HepG2 (cell line): ENCODE results near the gene FOSL2. TPM values are rescaled to one million over a fixed set of nuclear protein-coding genes. Genes with fewer than 3 reads are reported as not detected.

Experiments
- ELK4 ChIP-seq: sonication (generic); formaldehyde crosslinking; IDR thresholded peaks from 2 replicates; pipeline ENCODE4 v1.9.0; 2021; ENCODE audit warnings: missing genetic modification reagents, borderline replicate concordance
- FOXP1 ChIP-seq, 2 experiments: fragments of 450-650 bp in 1 of 2; IDR thresholded peaks; 2 replicates each; pipeline ENCODE4 v1.6.1; 2017 to 2018; ENCODE audit warnings: antibody characterized with exemption in 1 of 2
- GATAD1 ChIP-seq: IDR thresholded peaks from 2 replicates; pipeline ENCODE4 v1.6.1; 2016; ENCODE audit warnings: missing genetic modification reagents, missing compliant biosample characterization
- HDAC6 ChIP-seq: fragments of 200-600 bp; sonication (generic); IDR thresholded peaks from 2 replicates; pipeline ENCODE4 v1.7.0; 2017; ENCODE audit warnings: mild to moderate bottlenecking, antibody characterized with exemption, low read length, low read depth
- HIC2 ChIP-seq: sonication (generic); formaldehyde crosslinking; IDR thresholded peaks from 2 replicates; pipeline ENCODE4 v1.9.0; 2022; ENCODE audit warnings: low read depth, missing genetic modification reagents
- HMGXB4 ChIP-seq, 2 experiments: sonication (generic) in 1 of 2; formaldehyde crosslinking in 1 of 2; IDR thresholded peaks; 2 replicates each; pipeline versions ENCODE4 v1.4.0 to v1.6.1; 2018 to 2020; ENCODE audit warnings: missing genetic modification reagents in 2 of 2, borderline replicate concordance in 1 of 2, low read depth in 1 of 2, mild to moderate bottlenecking in 1 of 2, missing biosample characterization in 1 of 2
- HOXA5 ChIP-seq: sonication (generic); formaldehyde crosslinking; IDR thresholded peaks from 2 replicates; pipeline ENCODE4 v1.4.0; 2020; ENCODE audit warnings: missing genetic modification reagents
- HOXD1 ChIP-seq: sonication (generic); formaldehyde crosslinking; IDR thresholded peaks from 2 replicates; pipeline ENCODE4 v1.5.0; 2020; ENCODE audit warnings: missing genetic modification reagents
- NFKBIZ ChIP-seq: IDR thresholded peaks from 2 replicates; pipeline ENCODE4 v1.6.1; 2018; ENCODE audit warnings: missing genetic modification reagents, missing compliant biosample characterization
- SNRNP70 ChIP-seq: fragments of 200-400 bp; formaldehyde crosslinking; IDR thresholded peaks from 2 replicates; pipeline ENCODE4 v1.6.1; 2017; ENCODE audit warnings: mild to moderate bottlenecking, low read depth, low read length, moderate library complexity
- SOX13 ChIP-seq, 3 experiments: fragments of 450-650 bp in 1 of 3; sonication (generic) in 1 of 3; formaldehyde crosslinking in 1 of 3; IDR thresholded peaks in 2 of 3; conservative IDR thresholded peaks in 1 of 3; 2 replicates each; pipeline versions ENCODE4 v1.5.0 to v1.6.1; 2016 to 2020; ENCODE audit warnings: antibody characterized with exemption in 1 of 3, mild to moderate bottlenecking in 1 of 3, missing compliant biosample characterization in 1 of 3, missing genetic modification reagents in 1 of 3, moderate library complexity in 1 of 3
- SP1 ChIP-seq, 2 experiments: fragments of 450-650 bp in 1 of 2; sonication (generic) in 1 of 2; formaldehyde crosslinking in 1 of 2; IDR thresholded peaks; 2 replicates each; pipeline versions ENCODE4 v1.4.0 to v1.6.1; 2016 to 2020; ENCODE audit warnings: missing genetic modification reagents in 1 of 2
- TMF1 ChIP-seq: sonication (generic); formaldehyde crosslinking; IDR thresholded peaks from 2 replicates; pipeline ENCODE4 v1.8.1; 2022; ENCODE audit warnings: low read depth, missing genetic modification reagents
- ZFP82 ChIP-seq: sonication (generic); formaldehyde crosslinking; IDR thresholded peaks from 2 replicates; pipeline ENCODE4 v1.5.1; 2020; ENCODE audit warnings: mild to moderate bottlenecking, missing genetic modification reagents, borderline replicate concordance
- ZNF232 ChIP-seq: sonication (generic); formaldehyde crosslinking; IDR thresholded peaks from 2 replicates; pipeline ENCODE4 v1.4.0; 2020; ENCODE audit warnings: missing genetic modification reagents, borderline replicate concordance
- ZNF543 ChIP-seq: sonication (generic); formaldehyde crosslinking; IDR thresholded peaks from 2 replicates; pipeline ENCODE4 v1.4.0; 2020; ENCODE audit warnings: mild to moderate bottlenecking, missing genetic modification reagents
- ZNF552 ChIP-seq: sonication (generic); formaldehyde crosslinking; IDR thresholded peaks from 2 replicates; pipeline ENCODE4 v1.9.0; 2022; ENCODE audit warnings: missing genetic modification reagents, mild to moderate bottlenecking, borderline replicate concordance
- ZNF564 ChIP-seq: sonication (generic); formaldehyde crosslinking; IDR thresholded peaks from 2 replicates; pipeline ENCODE4 v1.8.1; 2023; ENCODE audit warnings: mild to moderate bottlenecking, missing genetic modification reagents
- ZNF800 ChIP-seq: sonication (generic); formaldehyde crosslinking; IDR thresholded peaks from 2 replicates; pipeline ENCODE4 v1.4.0; 2020; ENCODE audit warnings: missing genetic modification reagents
- ZSCAN21 ChIP-seq: sonication (generic); formaldehyde crosslinking; IDR thresholded peaks from 2 replicates; pipeline ENCODE4 v1.8.0; 2022; ENCODE audit warnings: mild to moderate bottlenecking, missing genetic modification reagents, moderate library complexity, borderline replicate concordance
- polyA plus RNA-seq, 8 experiments: library from polyadenylated mRNA; depleted of rRNA in 3 of 8; stranded (reverse) in 7 of 8; unstranded in 1 of 8; fragments of >200 nt; fragmentation: Illumina TruSeq in 4 of 8; extraction: Trizol in 4 of 8; gene quantifications; 2 replicates each; pipeline versions ENCODE4 v1.2.1 to v1.2.3, GENCODE V29; 2011 to 2016; ENCODE audit warnings: low read depth in 4 of 8, missing spikeins in 1 of 8, mixed read lengths in 1 of 8; ENCODE audit not compliant: insufficient read depth in 1 of 8
- total RNA-seq, 5 experiments: library from RNA; depleted of rRNA; stranded (reverse); fragments of >200 nt; fragmentation: Illumina TruSeq; extraction: Trizol; gene quantifications; 2 replicates each; pipeline ENCODE4 v1.2.3, GENCODE V29; 2016; ENCODE audit warnings: low read depth in 1 of 5

The FOSL2 gene
- total and polyA plus RNA-seq, 2 of the 13 experiments (the other 11 are each of a cell fraction or from before 2014, with no cell fraction given), result 3.4 to 18.1 TPM

GRCh38 chr2:28390746-28391563 is 1.7 kb upstream of the FOSL2 start (continued):
- TF ChIP-seq HIC2 (CRISPR knock-in tag) (no peak; the same call in 1 of the 2 replicates), NFKBIZ (CRISPR knock-in tag) (peak; percentile 51; the same call in 1 of the 2 replicates), TMF1 (0 out of 2 replicates have a peak, but pooled peaks have one; percentile 54), HMGXB4 (CRISPR knock-in tag; IDR thresholded peaks at IDR 0.05; ENCODE audit: borderline replicate concordance in 1 of 2, low read depth in 1 of 2) (peak in 1 of 2 experiments; percentile 34; a peak in 1 of 4 replicates), ZNF543 (0 out of 2 replicates have a peak, but pooled peaks have one; percentile 15), SP1 (IDR thresholded peaks at IDR 0.05) (no peak), SP1 (CRISPR knock-in tag; IDR thresholded peaks at IDR 0.05) (0 out of 2 replicates have a peak, but pooled peaks have one; percentile 24), ZNF800 (CRISPR knock-in tag) (peak; percentile 87), ZFP82 (CRISPR knock-in tag) (0 out of 2 replicates have a peak, but pooled peaks have one; percentile 42), HOXD1 (CRISPR knock-in tag) (peak; percentile 58; the same call in 1 of the 2 replicates), FOXP1 (IDR thresholded peaks at IDR 0.05) (no peak), FOXP1 (CRISPR knock-in tag; IDR thresholded peaks at IDR 0.05) (peak; percentile 2; the same call in 1 of the 2 replicates), HOXA5 (CRISPR knock-in tag) (0 out of 2 replicates have a peak, but pooled peaks have one; percentile 27), ZNF552 (CRISPR knock-in tag) (peak; percentile 91), ELK4 (CRISPR knock-in tag) (0 out of 2 replicates have a peak, but pooled peaks have one; percentile 14), SNRNP70 (no peak), ZSCAN21 (CRISPR knock-in tag) (no peak), SOX13 (IDR thresholded peaks at IDR 0.05) (no peak; the same call in none of the 2 replicates), SOX13 (CRISPR knock-in tag; conservative IDR thresholded peaks at IDR 0.05 in 1 of 2, IDR thresholded peaks at IDR 0.05 in 1 of 2) (peak in 1 of 2 experiments; percentile 32; a peak in 1 of 4 replicates), ZNF564 (CRISPR knock-in tag) (no peak), HDAC6 (peak; percentile 74; the same call in 1 of the 2 replicates), ZNF232 (peak; percentile 79), GATAD1 (CRISPR knock-in tag) (0 out of 2 replicates have a peak, but pooled peaks have one; percentile 25)
